Endodermal cell (in vitro differentiated cells): ENCODE measurements around the gene ARL4D. TPM values are rescaled to one million over a fixed set of nuclear protein-coding genes. Genes with fewer than 3 reads are reported as not detected.
A peak's percentile ranks its signal among the peaks of the same experiment; 100 is the strongest.

Source experiments
- DNase-seq: peaks from one replicate; pipeline ENCODE4 v3.0.0-alpha.2; 2017
- H3K27ac ChIP-seq: 2 replicates; pipeline ENCODE4 v1.5.1; 2013; ENCODE audit warnings: mild to moderate bottlenecking, low read depth, low read length, moderate library complexity
- H3K27me3 ChIP-seq: 2 replicates; pipeline ENCODE4 v1.6.1; 2013; ENCODE audit warnings: mild to moderate bottlenecking, low read length, moderate library complexity; ENCODE audit not compliant: insufficient read depth, control insufficient read depth, poor library complexity, severe bottlenecking
- H3K36me3 ChIP-seq: 2 replicates; pipeline ENCODE4 v1.7.0; 2013; ENCODE audit warnings: mild to moderate bottlenecking, low read length, moderate library complexity; ENCODE audit not compliant: control insufficient read depth, insufficient read depth
- H3K4me1 ChIP-seq: one replicate; pipeline ENCODE4 v1.7.0; 2013; ENCODE audit warnings: low read length; ENCODE audit not compliant: control insufficient read depth, insufficient read depth
- H3K4me3 ChIP-seq: 2 replicates; pipeline ENCODE4 v1.5.1; 2013; ENCODE audit warnings: mild to moderate bottlenecking, low read length, moderate library complexity
- H3K9ac ChIP-seq: 2 replicates; pipeline ENCODE4 v1.6.1; 2013; ENCODE audit warnings: mild to moderate bottlenecking, low read length, moderate library complexity; ENCODE audit not compliant: poor library complexity, severe bottlenecking; ENCODE audit errors: extremely low read depth
- H3K9me3 ChIP-seq: 2 replicates; pipeline ENCODE4 v1.6.1; 2013; ENCODE audit warnings: mild to moderate bottlenecking, low read length, moderate library complexity; ENCODE audit not compliant: control insufficient read depth
- H3K27ac Mint-ChIP-seq: 2 replicates; pipeline ENCODE4 v1.8.0; 2020; ENCODE audit warnings: mixed read lengths
- H3K27me3 Mint-ChIP-seq: 2 replicates; pipeline ENCODE4 v1.8.0; 2021; ENCODE audit warnings: mild to moderate bottlenecking, mixed read lengths; ENCODE audit not compliant: insufficient read depth
- H3K36me3 Mint-ChIP-seq: 2 replicates; pipeline ENCODE4 v1.8.0; 2020; ENCODE audit warnings: low read depth, mixed read lengths
- H3K4me1 Mint-ChIP-seq: 2 replicates; pipeline ENCODE4 v1.8.0; 2020; ENCODE audit warnings: mixed read lengths
- H3K4me3 Mint-ChIP-seq: 2 replicates; pipeline ENCODE4 v1.8.0; 2020; ENCODE audit warnings: mild to moderate bottlenecking, moderate library complexity, mixed read lengths
- H3K9me3 Mint-ChIP-seq: 2 replicates; pipeline ENCODE4 v1.8.0; 2020; ENCODE audit warnings: mild to moderate bottlenecking, mixed read lengths
- CTCF ChIP-seq: fragments of 200-600 bp; sonication (generic); conservative IDR thresholded peaks from 2 replicates; pipeline ENCODE4 v1.5.0; 2021; ENCODE audit warnings: antibody characterized with exemption, mild to moderate bottlenecking
- WGBS, 2 experiments: methylation state at CpG; one replicate each; pipeline versions ENCODE4 v1.1.5 to v1.1.7; 2013; ENCODE audit warnings: missing lambda C conversion rate in 2 of 2, mixed read lengths in 1 of 2; ENCODE audit not compliant: insufficient coverage in 1 of 2, insufficient read length in 1 of 2; 5-methylcytosine and 5-hydroxymethylcytosine counted together
- total RNA-seq, 2 donors: library from RNA; stranded (reverse); fragmentation: NEBNext Ultra II Directional in 1 of 2; extraction: Animal tissue kit (Norgen Biotek cat#: 25700) in 1 of 2; gene quantifications; 2 replicates in 1 of 2; 3 replicates in 1 of 2; pipeline ENCODE4 v1.2.1, GENCODE V29; 2021

ARL4D gene
- total RNA-seq, 2 donors from 2014 or later: 129 to 142 TPM

GRCh38 chr17:43369986-43370385, 28.8 kb upstream of the ARL4D start:
- H3K27ac ChIP-seq: no peak overlapping the region

GRCh38 chr17:43371227-43371821, 27.5 kb upstream of the ARL4D start:
- TF ChIP-seq CTCF: no peak
- Mint-ChIP-seq H3K36me3 (no peaks in the 10 kb centered on the region), H3K4me3 (no peak overlapping the region), H3K9me3 (peaks cover 5% of the 10 kb centered on the region), H3K27me3 (no peaks in the 10 kb centered on the region), H3K4me1 (peaks cover 16% of the 10 kb centered on the region), H3K27ac (peak overlapping the region; percentile 64)
- H3K9ac ChIP-seq: no peak overlapping the region
- H3K4me1 ChIP-seq: no peaks in the 10 kb centered on the region
- no peak for DNase-seq
- no peaks in the 10 kb centered on the region for H3K36me3 ChIP-seq
- H3K4me3 ChIP-seq: no peak overlapping the region
- no peak overlapping the region for H3K27ac ChIP-seq
- H3K27me3 ChIP-seq: no peaks in the 10 kb centered on the region
- 84 to 87% methylated on average over 4 to 5 of the region's 6 CpGs for WGBS, 2 experiments
- H3K9me3 ChIP-seq: no peaks in the 10 kb centered on the region

More at GRCh38 chr17:43369986-43370385, 28.8 kb upstream of the ARL4D start:
- Mint-ChIP-seq H3K27ac (peak overlapping the region; percentile 100), H3K36me3 (peaks cover 3% of the 10 kb centered on the region), H3K9me3 (peaks cover 14% of the 10 kb centered on the region), H3K27me3 (no peaks in the 10 kb centered on the region), H3K4me3 (peak overlapping the region; percentile 67), H3K4me1 (peaks cover 16% of the 10 kb centered on the region)
- TF ChIP-seq CTCF: no peak
- no peaks in the 10 kb centered on the region for H3K9me3 ChIP-seq
- no peak overlapping the region for H3K9ac ChIP-seq
- H3K4me1 ChIP-seq: no peaks in the 10 kb centered on the region
- H3K36me3 ChIP-seq: no peaks in the 10 kb centered on the region
- no peak overlapping the region for H3K4me3 ChIP-seq
- WGBS, 2 experiments: 92 to 95% methylated on average over 5 of the region's 5 CpGs
- DNase-seq: no peak
- no peaks in the 10 kb centered on the region for H3K27me3 ChIP-seq

- Mint-ChIP-seq H3K27ac (no peak overlapping the region), H3K36me3 (no peaks in the 10 kb centered on the region), H3K4me3 (no peak overlapping the region), H3K9me3 (no peaks in the 10 kb centered on the region), H3K4me1 (peaks cover 16% of the 10 kb centered on the region), H3K27me3 (no peaks in the 10 kb centered on the region)
- Histone ChIP-seq H3K4me1 (no peaks in the 10 kb centered on the region), H3K9me3 (no peaks in the 10 kb centered on the region), H3K27me3 (no peaks in the 10 kb centered on the region), H3K36me3 (no peaks in the 10 kb centered on the region), H3K9ac (no peak overlapping the region), H3K27ac (no peak overlapping the region), H3K4me3 (no peak overlapping the region)
- 94 to 97% methylated on average over 9 to 11 of the region's 11 CpGs for WGBS, 2 experiments
- no peak for TF ChIP-seq CTCF
- DNase-seq: no peak
Observed at GRCh38 chr17:43372273-43372911, 26.4 kb upstream of the ARL4D start.
